Tibial nerve (tissue), 4 donors: ENCODE data around the gene CDCP1.

Experiments used
- CTCF ChIP-seq, 5 experiments: fragments of 200-600 bp in 3 of 5; fragments of 450-650 bp in 2 of 5; sonication (generic) in 3 of 5; IDR thresholded peaks; one replicate each; pipeline ENCODE4 v1.5.1; 2016 to 2019; ENCODE audit warnings: antibody characterized with exemption in 5 of 5, mild to moderate bottlenecking in 3 of 5, moderate library complexity in 2 of 5
- EP300 ChIP-seq, 2 donors: sonication (generic); formaldehyde crosslinking; IDR thresholded peaks; one replicate each; pipeline ENCODE4 v1.6.1; 2017; ENCODE audit warnings: antibody characterized with exemption in 2 of 2, mild to moderate bottlenecking in 1 of 2

- no peak for TF ChIP-seq CTCF (IDR thresholded peaks at IDR 0.05)
- no peak for TF ChIP-seq EP300 (IDR thresholded peaks at IDR 0.05)
Observed at GRCh38 chr3:45048244-45048643, 97.9 kb downstream of the CDCP1 start.
